SU-DHL-6 (cell line): ENCODE measurements around the gene ITPR3.

Source experiments
- H2AFZ ChIP-seq: fragments of 200-600 bp; sonication (generic); 2 replicates; pipeline ENCODE4 v1.6.1; 2014; ENCODE audit warnings: low read depth, mild to moderate bottlenecking, moderate library complexity, mixed read lengths, antibody characterized with exemption, low read length; ENCODE audit not compliant: severe bottlenecking
- H3F3A ChIP-seq: fragments of 200-600 bp; shearing (Covaris generic); 2 replicates; pipeline ENCODE4 v1.6.0; 2016; ENCODE audit warnings: antibody characterized with exemption, mild to moderate bottlenecking; ENCODE audit not compliant: insufficient read depth
- H3K27ac ChIP-seq: fragments of 200-600 bp; sonication (generic); 2 replicates; pipeline ENCODE4 v1.5.1; 2016; ENCODE audit warnings: low read depth, mild to moderate bottlenecking, low read length, moderate library complexity, mixed read lengths
- H3K27me3 ChIP-seq: fragments of 200-600 bp; sonication (generic), shearing (Covaris generic); 2 replicates; pipeline ENCODE4 v1.6.0; 2014; ENCODE audit warnings: mild to moderate bottlenecking, low read length
- H3K36me3 ChIP-seq: fragments of 200-600 bp; sonication (generic); 2 replicates; pipeline ENCODE4 v1.6.1; 2014; ENCODE audit warnings: mild to moderate bottlenecking, low read length, mixed read lengths
- H3K4me2 ChIP-seq: fragments of 300-600, 200-600 bp; shearing (Covaris generic), sonication (generic); 2 replicates; pipeline ENCODE4 v1.6.0; 2014; ENCODE audit warnings: low read length, low read depth, mild to moderate bottlenecking; ENCODE audit not compliant: poor library complexity, severe bottlenecking
- H3K4me3 ChIP-seq: fragments of 200-600 bp; sonication (generic); 2 replicates; pipeline ENCODE4 v1.5.1; 2014; ENCODE audit warnings: antibody characterized with exemption, low read length, mild to moderate bottlenecking, mixed read lengths; ENCODE audit not compliant: insufficient read depth, poor library complexity, severe bottlenecking
- H3K79me2 ChIP-seq: fragments of 200-600 bp; sonication (generic); 2 replicates; pipeline ENCODE4 v1.6.1; 2014; ENCODE audit warnings: mild to moderate bottlenecking, low read length, moderate library complexity; ENCODE audit not compliant: insufficient read depth
- H3K9ac ChIP-seq: fragments of 200-600 bp; sonication (generic); 2 replicates; pipeline ENCODE4 v1.7.0; 2014; ENCODE audit warnings: mild to moderate bottlenecking, low read length
- H3K9me2 ChIP-seq: fragments of 200-600 bp; sonication (generic); replicated peaks from 2 replicates; pipeline ENCODE4 v1.6.1; 2014; ENCODE audit warnings: low read length; ENCODE audit not compliant: insufficient read depth
- H3K9me3 ChIP-seq: fragments of 200-600 bp; sonication (generic); 2 replicates; pipeline ENCODE4 v1.6.1; 2014; ENCODE audit warnings: low read length, mixed read lengths; ENCODE audit not compliant: insufficient read depth
- H4K20me1 ChIP-seq: fragments of 200-600 bp; sonication (generic); 2 replicates; pipeline ENCODE4 v1.6.1; 2014; ENCODE audit warnings: low read depth, mild to moderate bottlenecking, antibody characterized with exemption, low read length, moderate library complexity, mixed read lengths
- EZH2phosphoT487 ChIP-seq: fragments of 200-600 bp; sonication (generic), shearing (Covaris generic); conservative IDR thresholded peaks from 2 replicates; pipeline ENCODE4 v1.6.1; 2018; ENCODE audit warnings: mild to moderate bottlenecking, antibody characterized with exemption, low read length, moderate library complexity, mixed read lengths
- TF ChIP-seq, protein P1 (sequence below): fragments of 200-600 bp; sonication (generic); IDR thresholded peaks from one replicate; pipeline ENCODE4 v1.5.1; 2017; ENCODE audit warnings: antibody characterized with exemption, mild to moderate bottlenecking, low read length, moderate library complexity; ENCODE audit not compliant: insufficient read depth, poor library complexity, severe bottlenecking

Gene ITPR3

DNA sequence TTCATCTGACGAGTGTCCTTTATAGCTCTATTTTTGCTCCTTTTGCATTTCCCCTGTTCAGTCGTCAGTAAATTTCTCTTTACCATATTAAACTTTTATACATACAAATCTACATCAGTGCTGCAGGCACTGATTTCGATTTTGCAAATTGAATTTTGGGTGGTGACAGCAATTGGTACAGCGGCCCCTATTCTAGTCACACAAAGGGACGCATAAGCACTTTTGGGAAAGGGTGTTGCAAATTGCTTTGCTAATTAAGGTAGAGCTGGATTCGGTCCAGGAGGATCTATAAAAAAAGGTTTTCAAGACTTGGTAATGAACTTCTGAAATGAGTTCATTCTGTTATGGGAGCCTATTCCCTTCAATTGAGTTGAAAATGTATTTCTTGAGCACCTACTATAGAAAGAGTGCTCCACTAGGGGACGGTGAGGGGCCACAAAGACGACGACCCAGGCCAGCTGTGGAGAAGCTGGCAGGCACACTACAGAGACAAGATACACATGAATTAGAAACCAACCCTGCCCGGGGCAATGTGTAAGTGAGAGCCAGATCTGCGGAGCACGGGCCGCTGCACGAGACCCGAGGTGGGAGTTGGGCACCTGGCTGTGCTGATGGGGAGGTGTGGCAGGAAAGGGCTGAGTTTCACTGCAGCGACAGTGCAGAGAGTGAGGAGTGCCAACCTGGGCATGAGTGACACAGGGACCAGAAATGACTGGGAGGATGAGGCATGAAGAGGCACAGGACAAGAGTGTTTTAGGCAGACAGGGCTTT is 85.0 kb downstream of the ITPR3 start:
- Histone ChIP-seq H3K36me3 (peaks cover 14% of the 10 kb centered on the region), H3K9ac (no peak overlapping the region), H3K79me2 (peaks cover 28% of the 10 kb centered on the region), H3K27me3 (no peaks in the 10 kb centered on the region), H3K9me3 (no peaks in the 10 kb centered on the region), H4K20me1 (no peaks in the 10 kb centered on the region), H3K4me3 (no peak overlapping the region), H2AFZ (no peak overlapping the region), H3K4me2 (no peak overlapping the region), H3F3A (peaks cover 6% of the 10 kb centered on the region), H3K9me2 (no peaks in the 10 kb centered on the region), H3K27ac (no peak overlapping the region)
- no peak for TF ChIP-seq EZH2phosphoT487
- TF ChIP-seq, protein P1, sequence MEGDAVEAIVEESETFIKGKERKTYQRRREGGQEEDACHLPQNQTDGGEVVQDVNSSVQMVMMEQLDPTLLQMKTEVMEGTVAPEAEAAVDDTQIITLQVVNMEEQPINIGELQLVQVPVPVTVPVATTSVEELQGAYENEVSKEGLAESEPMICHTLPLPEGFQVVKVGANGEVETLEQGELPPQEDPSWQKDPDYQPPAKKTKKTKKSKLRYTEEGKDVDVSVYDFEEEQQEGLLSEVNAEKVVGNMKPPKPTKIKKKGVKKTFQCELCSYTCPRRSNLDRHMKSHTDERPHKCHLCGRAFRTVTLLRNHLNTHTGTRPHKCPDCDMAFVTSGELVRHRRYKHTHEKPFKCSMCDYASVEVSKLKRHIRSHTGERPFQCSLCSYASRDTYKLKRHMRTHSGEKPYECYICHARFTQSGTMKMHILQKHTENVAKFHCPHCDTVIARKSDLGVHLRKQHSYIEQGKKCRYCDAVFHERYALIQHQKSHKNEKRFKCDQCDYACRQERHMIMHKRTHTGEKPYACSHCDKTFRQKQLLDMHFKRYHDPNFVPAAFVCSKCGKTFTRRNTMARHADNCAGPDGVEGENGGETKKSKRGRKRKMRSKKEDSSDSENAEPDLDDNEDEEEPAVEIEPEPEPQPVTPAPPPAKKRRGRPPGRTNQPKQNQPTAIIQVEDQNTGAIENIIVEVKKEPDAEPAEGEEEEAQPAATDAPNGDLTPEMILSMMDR, result no peak

DNA sequence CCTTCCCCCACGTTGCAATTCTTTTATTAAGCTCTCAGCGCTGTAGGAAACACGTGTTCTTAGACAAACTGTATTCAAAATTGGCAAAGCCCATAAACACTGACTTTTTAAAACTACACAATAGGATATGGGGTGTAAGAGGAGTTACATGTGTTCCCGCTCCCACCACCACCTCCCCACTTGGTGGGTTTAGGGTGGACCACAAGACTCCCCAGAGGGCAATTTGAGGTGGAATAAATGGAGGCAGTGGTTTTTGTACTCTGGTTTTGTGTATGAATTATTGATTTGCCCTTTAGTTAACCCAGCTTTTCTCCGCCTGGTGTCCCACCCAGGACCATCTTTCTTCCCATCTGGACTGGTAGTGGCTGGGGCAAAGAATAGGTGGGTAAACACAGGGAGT is 86.6 kb downstream of the ITPR3 start:
- Histone ChIP-seq H3K9ac (no peak overlapping the region), H3K4me3 (no peak overlapping the region), H3F3A (peaks cover 12% of the 10 kb centered on the region), H2AFZ (no peak overlapping the region), H3K4me2 (no peak overlapping the region), H3K79me2 (peaks cover 29% of the 10 kb centered on the region), H3K36me3 (peaks cover 14% of the 10 kb centered on the region), H3K27ac (no peak overlapping the region), H3K9me2 (no peaks in the 10 kb centered on the region), H3K9me3 (no peaks in the 10 kb centered on the region), H4K20me1 (no peaks in the 10 kb centered on the region), H3K27me3 (no peaks in the 10 kb centered on the region)
- TF ChIP-seq, protein P1, result no peak
- TF ChIP-seq EZH2phosphoT487, result no peak

DNA sequence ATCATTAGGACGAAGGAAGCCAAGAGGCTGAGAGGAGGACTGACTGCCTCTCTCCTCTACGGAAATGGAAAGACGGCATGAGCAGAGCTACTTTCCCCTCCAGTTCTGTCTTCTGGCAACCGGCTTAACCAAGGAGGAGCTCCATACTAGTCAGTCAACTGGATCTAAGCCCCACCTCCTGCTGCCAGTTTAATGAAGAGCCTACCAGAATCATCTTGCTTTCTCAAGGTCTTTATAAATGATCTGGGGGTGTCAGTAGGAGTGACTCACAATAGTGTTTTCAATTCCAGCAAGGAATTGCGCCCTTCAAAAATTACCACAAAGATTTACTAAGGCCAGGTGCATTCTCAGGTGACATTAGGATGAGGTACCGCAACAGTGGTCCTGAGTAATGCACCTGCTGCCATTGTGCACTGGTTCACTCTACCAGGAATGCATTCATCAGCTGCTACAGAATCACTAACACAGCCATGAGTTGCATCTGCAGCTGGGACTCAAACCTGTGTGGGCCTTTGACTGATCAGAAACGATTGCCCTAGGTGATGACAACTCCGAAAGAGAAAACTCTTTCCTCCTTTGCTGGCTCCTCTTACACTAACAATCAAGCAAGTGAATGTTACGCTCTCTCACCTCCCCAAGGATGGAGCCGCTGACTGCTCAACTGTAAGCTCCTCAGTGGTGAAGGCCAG is 87.5 kb downstream of the ITPR3 start:
- no peaks in the 10 kb centered on the region for H4K20me1 ChIP-seq
- peaks cover 12% of the 10 kb centered on the region for H3F3A ChIP-seq
- TF ChIP-seq EZH2phosphoT487, result no peak
- TF ChIP-seq, protein P1, result no peak
- H3K79me2 ChIP-seq, result peaks cover 29% of the 10 kb centered on the region
- H2AFZ ChIP-seq, result no peak overlapping the region
- no peaks in the 10 kb centered on the region for H3K27me3 ChIP-seq
- no peaks in the 10 kb centered on the region for H3K9me3 ChIP-seq
- no peak overlapping the region for H3K27ac ChIP-seq
- H3K36me3 ChIP-seq, result peaks cover 14% of the 10 kb centered on the region
- H3K9me2 ChIP-seq, result no peaks in the 10 kb centered on the region
- peak overlapping the region; percentile 81 for H3K4me2 ChIP-seq
- H3K9ac ChIP-seq, result no peak overlapping the region
- H3K4me3 ChIP-seq, result no peak overlapping the region
